Measurements from ENCODE around the gene SCFD1. TPM values are rescaled to one million over a fixed set of nuclear protein-coding genes. Genes with fewer than 3 reads are reported as not detected.

SCFD1 gene
- total and polyA plus RNA-seq, 4 donors: 24.6 to 82.1 (median 52.6) TPM

GRCh38 chr14:30597504-30597903 lies 24.6 kb upstream of the SCFD1 start:
- no peak for DNase-seq (ENCODE audit: low spot score)
- Histone ChIP-seq H3K9ac (ENCODE audit: low read depth in 1 of 2, low read length in 2 of 2) (no peak overlapping the region), H3K4me3 (ENCODE audit: low read depth in 1 of 3, low read length in 3 of 3) (no peak overlapping the region), H3K4me1 (ENCODE audit: control insufficient read depth in 4 of 4, insufficient read depth in 4 of 4, low read length in 3 of 4) (no peaks in the 10 kb centered on the region), H3K27ac (ENCODE audit: low read depth in 1 of 2, low read length in 2 of 2) (no peak overlapping the region), H3K36me3 (ENCODE audit: control insufficient read depth in 4 of 4, insufficient read depth in 3 of 4, low read depth in 1 of 4, low read length in 3 of 4) (peaks cover 0 to 21% (median 3%) of the 10 kb centered on the region in 4 donors), H3K9me3 (ENCODE audit: control insufficient read depth in 4 of 4, low read length in 3 of 4) (no peaks in the 10 kb centered on the region), H3K27me3 (ENCODE audit: control insufficient read depth in 4 of 4, insufficient read depth in 4 of 4, low read length in 3 of 4) (no peaks in the 10 kb centered on the region)
- no peak for TF ChIP-seq JUND (IDR thresholded peaks at IDR 0.05)
- TF ChIP-seq, protein P1, sequence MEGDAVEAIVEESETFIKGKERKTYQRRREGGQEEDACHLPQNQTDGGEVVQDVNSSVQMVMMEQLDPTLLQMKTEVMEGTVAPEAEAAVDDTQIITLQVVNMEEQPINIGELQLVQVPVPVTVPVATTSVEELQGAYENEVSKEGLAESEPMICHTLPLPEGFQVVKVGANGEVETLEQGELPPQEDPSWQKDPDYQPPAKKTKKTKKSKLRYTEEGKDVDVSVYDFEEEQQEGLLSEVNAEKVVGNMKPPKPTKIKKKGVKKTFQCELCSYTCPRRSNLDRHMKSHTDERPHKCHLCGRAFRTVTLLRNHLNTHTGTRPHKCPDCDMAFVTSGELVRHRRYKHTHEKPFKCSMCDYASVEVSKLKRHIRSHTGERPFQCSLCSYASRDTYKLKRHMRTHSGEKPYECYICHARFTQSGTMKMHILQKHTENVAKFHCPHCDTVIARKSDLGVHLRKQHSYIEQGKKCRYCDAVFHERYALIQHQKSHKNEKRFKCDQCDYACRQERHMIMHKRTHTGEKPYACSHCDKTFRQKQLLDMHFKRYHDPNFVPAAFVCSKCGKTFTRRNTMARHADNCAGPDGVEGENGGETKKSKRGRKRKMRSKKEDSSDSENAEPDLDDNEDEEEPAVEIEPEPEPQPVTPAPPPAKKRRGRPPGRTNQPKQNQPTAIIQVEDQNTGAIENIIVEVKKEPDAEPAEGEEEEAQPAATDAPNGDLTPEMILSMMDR (IDR thresholded peaks at IDR 0.05; ENCODE audit: low read depth, low read length, missing input control): no peak
- TF ChIP-seq, protein P2, sequence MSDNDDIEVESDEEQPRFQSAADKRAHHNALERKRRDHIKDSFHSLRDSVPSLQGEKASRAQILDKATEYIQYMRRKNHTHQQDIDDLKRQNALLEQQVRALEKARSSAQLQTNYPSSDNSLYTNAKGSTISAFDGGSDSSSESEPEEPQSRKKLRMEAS (IDR thresholded peaks at IDR 0.05): no peak
- no peak for TF ChIP-seq GABPA (IDR thresholded peaks at IDR 0.05 in 1 of 2, conservative IDR thresholded peaks at IDR 0.05 in 1 of 2)
- TF ChIP-seq, protein P3, sequence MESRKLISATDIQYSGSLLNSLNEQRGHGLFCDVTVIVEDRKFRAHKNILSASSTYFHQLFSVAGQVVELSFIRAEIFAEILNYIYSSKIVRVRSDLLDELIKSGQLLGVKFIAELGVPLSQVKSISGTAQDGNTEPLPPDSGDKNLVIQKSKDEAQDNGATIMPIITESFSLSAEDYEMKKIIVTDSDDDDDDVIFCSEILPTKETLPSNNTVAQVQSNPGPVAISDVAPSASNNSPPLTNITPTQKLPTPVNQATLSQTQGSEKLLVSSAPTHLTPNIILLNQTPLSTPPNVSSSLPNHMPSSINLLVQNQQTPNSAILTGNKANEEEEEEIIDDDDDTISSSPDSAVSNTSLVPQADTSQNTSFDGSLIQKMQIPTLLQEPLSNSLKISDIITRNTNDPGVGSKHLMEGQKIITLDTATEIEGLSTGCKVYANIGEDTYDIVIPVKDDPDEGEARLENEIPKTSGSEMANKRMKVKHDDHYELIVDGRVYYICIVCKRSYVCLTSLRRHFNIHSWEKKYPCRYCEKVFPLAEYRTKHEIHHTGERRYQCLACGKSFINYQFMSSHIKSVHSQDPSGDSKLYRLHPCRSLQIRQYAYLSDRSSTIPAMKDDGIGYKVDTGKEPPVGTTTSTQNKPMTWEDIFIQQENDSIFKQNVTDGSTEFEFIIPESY (IDR thresholded peaks at IDR 0.05): no peak
- no peak for TF ChIP-seq RAD21 (IDR thresholded peaks at IDR 0.05)
- TF ChIP-seq HNF4A (conservative IDR thresholded peaks at IDR 0.05): no peak
- TF ChIP-seq, protein P4, sequence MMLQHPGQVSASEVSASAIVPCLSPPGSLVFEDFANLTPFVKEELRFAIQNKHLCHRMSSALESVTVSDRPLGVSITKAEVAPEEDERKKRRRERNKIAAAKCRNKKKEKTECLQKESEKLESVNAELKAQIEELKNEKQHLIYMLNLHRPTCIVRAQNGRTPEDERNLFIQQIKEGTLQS (IDR thresholded peaks at IDR 0.05): no peak
- TF ChIP-seq FOXA2 (IDR thresholded peaks at IDR 0.05): no peak
- TF ChIP-seq EGR1 (IDR thresholded peaks at IDR 0.05; ENCODE audit: low read depth in 2 of 2): no peak
- TF ChIP-seq, protein P5, sequence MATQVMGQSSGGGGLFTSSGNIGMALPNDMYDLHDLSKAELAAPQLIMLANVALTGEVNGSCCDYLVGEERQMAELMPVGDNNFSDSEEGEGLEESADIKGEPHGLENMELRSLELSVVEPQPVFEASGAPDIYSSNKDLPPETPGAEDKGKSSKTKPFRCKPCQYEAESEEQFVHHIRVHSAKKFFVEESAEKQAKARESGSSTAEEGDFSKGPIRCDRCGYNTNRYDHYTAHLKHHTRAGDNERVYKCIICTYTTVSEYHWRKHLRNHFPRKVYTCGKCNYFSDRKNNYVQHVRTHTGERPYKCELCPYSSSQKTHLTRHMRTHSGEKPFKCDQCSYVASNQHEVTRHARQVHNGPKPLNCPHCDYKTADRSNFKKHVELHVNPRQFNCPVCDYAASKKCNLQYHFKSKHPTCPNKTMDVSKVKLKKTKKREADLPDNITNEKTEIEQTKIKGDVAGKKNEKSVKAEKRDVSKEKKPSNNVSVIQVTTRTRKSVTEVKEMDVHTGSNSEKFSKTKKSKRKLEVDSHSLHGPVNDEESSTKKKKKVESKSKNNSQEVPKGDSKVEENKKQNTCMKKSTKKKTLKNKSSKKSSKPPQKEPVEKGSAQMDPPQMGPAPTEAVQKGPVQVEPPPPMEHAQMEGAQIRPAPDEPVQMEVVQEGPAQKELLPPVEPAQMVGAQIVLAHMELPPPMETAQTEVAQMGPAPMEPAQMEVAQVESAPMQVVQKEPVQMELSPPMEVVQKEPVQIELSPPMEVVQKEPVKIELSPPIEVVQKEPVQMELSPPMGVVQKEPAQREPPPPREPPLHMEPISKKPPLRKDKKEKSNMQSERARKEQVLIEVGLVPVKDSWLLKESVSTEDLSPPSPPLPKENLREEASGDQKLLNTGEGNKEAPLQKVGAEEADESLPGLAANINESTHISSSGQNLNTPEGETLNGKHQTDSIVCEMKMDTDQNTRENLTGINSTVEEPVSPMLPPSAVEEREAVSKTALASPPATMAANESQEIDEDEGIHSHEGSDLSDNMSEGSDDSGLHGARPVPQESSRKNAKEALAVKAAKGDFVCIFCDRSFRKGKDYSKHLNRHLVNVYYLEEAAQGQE (IDR thresholded peaks at IDR 0.05): no peak

- WGBS: 93% methylated on average over 8 of the region's 8 CpGs
- Histone ChIP-seq H3K9ac (ENCODE audit: low read depth in 1 of 2, low read length in 2 of 2) (no peak overlapping the region), H3K4me1 (ENCODE audit: control insufficient read depth in 4 of 4, insufficient read depth in 4 of 4, low read length in 3 of 4) (no peaks in the 10 kb centered on the region), H3K27ac (ENCODE audit: low read depth in 1 of 2, low read length in 2 of 2) (no peak overlapping the region), H3K36me3 (ENCODE audit: control insufficient read depth in 4 of 4, insufficient read depth in 3 of 4, low read depth in 1 of 4, low read length in 3 of 4) (peaks cover 2 to 35% (median 8%) of the 10 kb centered on the region in 4 donors), H3K9me3 (ENCODE audit: control insufficient read depth in 4 of 4, low read length in 3 of 4) (no peaks in the 10 kb centered on the region), H3K4me3 (ENCODE audit: low read depth in 1 of 3, low read length in 3 of 3) (no peak overlapping the region), H3K27me3 (ENCODE audit: control insufficient read depth in 4 of 4, insufficient read depth in 4 of 4, low read length in 3 of 4) (no peaks in the 10 kb centered on the region)
- no peak for DNase-seq (ENCODE audit: low spot score)
- no peak for TF ChIP-seq JUND (IDR thresholded peaks at IDR 0.05)
- no peak for TF ChIP-seq NR2F2 (IDR thresholded peaks at IDR 0.05)
- no peak for TF ChIP-seq EGR1 (IDR thresholded peaks at IDR 0.05; ENCODE audit: low read depth in 2 of 2)
- TF ChIP-seq SP1 (IDR thresholded peaks at IDR 0.05): no peak
- TF ChIP-seq, protein P5 (IDR thresholded peaks at IDR 0.05): no peak
- TF ChIP-seq, protein P1 (IDR thresholded peaks at IDR 0.05; ENCODE audit: low read depth, low read length, missing input control): no peak
- TF ChIP-seq, protein P2 (IDR thresholded peaks at IDR 0.05): no peak
Observed at GRCh38 chr14:30600922-30601918, 20.9 kb upstream of the SCFD1 start.
